Fibroblast of gingiva (primary cell): Measurements from ENCODE around the gene SPINK8.

Experiments used
- DNase-seq: peaks from one replicate; pipeline ENCODE4 v3.0.0-alpha.2; 2011; ENCODE audit warnings: low read depth

SPINK8 gene

GRCh38 chr3:48320996-48321395 is 12.5 kb downstream of the SPINK8 start:
- no peak for DNase-seq

GRCh38 chr3:48318713-48319468 is 14.6 kb downstream of the SPINK8 start:
- no peak for DNase-seq

DNA sequence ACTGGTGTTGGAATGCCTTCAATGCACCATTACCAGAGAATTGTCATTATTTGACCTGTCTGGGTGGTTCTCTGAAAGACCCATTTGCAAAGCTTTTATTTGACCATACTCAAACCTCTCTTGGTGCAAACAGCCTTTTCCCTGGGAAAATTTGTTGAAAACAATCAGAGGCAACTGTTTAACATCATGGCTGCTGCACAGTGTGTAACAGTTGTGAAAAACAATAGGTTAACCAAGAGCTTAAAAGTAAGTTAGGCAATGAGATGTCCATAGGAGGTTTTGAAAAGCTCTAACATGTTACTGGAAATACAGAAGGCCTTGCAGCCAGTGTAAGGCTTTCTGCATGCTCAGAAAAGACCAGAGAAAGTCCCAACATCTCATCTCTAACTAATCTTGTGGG is 18.9 kb downstream of the SPINK8 start:
- no peak for DNase-seq

DNA sequence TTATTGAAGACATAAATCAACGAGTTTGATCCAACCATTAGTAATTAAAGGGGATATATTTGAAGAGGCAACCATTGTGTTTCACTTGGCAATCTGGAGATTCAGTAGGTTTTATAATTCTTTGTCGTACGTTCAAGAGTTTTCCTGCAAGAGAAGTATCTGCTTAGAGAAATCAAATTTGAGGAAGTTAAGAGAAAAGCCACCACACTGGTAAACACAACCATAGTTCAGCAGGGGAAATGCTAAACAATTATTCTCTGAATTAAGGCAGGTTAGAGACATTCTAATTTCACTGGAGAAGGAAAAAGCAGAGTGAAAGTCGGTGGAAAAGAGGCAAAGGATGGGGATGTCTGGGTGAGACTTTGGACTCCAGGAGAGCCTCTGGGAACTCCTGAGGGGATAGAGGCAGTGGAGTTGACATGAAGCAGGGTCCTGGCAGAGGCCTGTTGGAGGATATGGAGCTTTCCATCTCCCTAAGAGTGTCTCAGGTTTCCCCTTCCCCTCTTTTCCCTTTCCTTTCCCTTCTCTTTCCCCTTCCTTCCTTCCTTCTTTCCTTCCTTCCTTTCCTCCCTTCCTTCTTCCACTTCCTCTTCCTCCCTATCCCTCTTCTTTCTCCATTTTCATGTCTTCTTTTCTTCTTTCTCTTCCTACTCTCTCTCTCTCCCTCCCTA is 26.5 kb downstream of the SPINK8 start:
- DNase-seq: no peak

GRCh38 chr3:48306290-48306689 is 27.2 kb downstream of the SPINK8 start:
- DNase-seq: no peak

DNA sequence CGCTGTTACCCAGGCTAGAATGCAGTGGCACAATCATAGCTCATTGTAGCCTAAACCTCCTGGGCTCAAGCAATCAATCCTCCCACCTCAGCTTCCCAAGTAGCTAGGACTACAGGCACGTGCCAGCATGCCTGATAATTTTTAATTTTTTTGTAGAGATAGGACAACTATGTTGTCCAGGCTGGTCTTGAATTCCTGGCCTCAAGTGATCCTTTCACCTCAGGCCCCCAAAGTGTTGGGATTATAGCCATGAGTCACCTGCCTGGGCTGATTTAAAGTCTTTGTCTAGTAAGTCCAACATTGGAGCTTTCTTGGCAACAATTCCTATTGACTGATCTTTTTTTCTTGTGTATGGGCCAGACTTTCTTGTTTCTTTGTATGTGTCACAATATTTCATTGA is 28.1 kb downstream of the SPINK8 start:
- DNase-seq: no peak

- DNase-seq: no peak
These were observed 30.4 kb downstream of the SPINK8 start for GRCh38 chr3:48303021-48303420.

DNA sequence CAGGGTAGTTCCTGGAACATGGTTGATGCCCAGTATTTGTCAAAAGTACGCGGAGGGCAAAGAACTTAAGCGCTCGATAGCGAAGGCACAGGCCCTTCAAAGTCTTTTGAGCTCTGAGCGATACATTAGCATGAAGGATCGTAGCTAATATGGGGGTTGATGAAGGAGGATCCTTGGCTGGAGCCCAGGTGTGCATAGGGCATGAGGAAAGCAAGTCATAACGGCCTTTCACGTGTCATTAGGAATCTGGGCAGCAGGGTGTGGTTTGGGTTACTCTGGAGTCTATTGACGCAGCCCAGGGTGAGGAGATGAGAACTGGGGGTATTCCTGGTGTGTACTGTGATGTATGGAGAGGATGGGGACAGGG is 31.7 kb downstream of the SPINK8 start:
- DNase-seq: peak; percentile 41

DNA sequence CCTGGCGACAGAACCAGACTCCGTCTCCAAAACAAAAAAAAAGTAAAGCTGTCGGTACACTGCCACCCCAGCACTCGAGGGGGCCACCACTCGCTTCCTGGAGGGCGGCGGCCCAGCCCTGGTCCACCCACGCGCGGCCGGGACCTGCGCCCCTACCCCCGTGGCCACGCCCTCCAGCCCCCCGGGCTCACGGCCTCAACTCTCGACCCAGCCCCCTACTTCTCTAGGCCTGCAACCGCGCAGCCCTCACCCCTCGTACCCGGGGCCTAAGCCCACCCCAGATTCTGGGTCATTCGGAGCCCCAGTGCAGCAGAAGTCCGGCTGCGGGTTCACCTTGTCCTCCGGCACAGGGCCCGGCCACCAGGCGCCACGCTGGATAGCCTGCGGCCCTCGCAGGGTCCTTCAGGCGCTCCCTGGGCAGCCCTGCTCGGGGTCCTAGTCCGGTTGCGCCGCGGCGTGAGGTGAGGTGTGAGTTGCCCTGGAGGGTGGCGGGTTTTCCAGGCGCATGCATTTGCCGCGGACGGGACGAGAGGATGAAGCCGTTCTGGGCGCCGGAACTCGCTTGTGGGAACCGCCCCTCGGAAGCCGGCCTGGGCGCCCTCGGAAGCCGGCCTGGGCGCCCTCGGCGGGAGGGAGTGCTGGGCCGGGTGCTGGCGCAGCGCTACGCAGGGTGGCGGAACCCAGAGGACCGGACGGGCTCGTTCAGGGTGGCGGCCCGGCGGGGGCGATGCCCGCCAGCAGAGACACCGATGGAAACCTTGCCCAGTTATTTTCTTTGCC is 32.3 kb downstream of the SPINK8 start, which contains the start of gene NME6:
TSS of gene NME6 (minus strand) at position 348 of the 780 bp plus-strand sequence.
- peak; percentile 90 for DNase-seq

DNA sequence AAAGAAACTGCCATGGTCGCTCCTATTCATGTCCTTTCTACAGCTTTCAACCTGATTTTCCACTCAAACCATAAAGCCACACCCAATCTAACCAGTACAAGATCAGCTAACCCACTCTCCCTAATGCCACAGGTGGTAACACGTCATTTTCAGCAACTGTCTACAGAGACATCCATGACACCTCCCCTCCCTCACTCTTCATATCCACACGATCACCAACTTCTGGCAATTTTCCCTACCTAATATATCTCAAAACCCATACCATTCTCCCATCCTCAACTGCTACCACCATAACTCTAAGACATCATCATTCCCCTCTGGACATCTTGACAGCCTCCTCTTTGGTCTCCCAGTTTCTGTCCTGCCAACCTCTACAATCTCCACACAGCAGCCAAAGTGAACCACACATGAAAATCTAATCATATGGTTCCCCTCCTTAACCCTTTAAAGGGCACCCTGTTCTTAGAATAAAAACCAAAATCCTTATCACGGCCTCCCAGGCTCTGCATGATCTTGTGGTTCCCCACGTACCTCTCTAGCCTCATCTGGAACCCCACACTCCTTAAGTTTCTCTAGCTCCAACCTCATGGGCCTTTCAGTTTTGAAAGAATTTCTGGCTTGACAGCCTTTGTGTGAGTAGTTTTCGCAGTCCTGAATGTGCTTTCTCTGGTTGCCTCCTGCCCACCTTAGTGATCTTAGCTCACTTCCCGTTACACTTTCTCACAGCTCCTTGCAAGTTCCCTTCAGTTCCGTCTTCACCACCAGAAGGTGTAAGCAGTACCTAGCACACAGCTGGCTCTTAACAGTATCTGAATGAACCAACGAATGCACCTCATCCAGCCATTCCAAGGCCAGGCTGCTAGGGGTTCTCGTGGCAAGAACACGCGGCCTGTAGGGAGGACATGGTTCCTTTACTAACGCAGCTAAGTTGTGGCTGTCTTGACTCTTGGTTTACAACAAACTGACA is 33.4 kb downstream of the SPINK8 start:
- DNase-seq: no peak

- DNase-seq: no peak
These were observed 36.2 kb downstream of the SPINK8 start for GRCh38 chr3:48297111-48297810.

- no peak for DNase-seq
These were observed 36.8 kb downstream of the SPINK8 start for GRCh38 chr3:48296699-48297098.

DNA sequence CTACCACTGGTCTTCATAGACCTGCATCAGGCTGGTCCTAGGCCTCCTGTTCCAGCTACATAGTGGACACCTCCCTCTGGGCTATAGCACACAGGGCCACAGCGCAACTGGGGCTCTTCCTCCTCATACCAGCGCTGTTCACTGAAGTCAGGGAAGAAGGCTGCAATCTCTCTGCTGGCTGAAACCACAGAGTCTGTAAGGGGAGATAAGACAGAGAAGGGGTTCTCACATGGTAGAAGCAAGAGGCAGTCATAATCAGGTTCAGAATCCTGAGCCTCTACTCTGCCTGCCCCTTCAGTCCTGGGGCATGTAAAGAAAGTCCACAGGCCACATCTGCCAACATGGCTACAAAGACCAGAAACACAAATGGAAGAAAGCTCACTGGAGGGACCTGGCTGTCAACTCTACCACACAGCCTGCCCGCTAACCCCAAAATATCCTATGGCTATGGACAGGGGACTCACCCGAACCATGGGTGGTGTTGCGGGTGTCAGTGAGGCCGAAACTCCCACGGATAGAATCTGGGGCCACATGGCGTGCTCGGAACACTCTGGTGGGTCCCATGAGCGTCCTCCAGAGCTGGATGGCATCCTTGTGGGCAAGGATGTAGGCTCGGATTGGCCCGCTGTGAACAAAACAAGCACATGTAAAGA is 38.7 kb downstream of the SPINK8 start:
- DNase-seq: no peak

DNA sequence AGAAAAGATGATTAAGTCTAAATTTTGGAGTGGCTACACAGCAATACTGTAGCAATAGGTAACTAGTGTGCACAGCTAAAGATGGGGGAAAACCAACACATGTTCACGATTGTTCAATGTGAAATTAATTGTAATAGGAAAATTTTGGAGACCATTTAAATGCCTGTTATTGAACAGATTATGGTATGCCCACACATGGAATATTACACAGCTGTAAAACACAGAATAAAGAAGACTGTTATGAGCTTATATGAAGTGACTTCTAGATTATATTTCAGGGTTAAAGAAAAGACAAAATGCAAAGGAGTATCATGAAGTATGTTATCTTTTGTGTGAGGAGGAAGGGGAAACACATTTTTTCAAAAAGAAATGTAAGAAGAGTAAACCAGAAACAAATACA is 43.8 kb downstream of the SPINK8 start:
- DNase-seq: no peak

DNA sequence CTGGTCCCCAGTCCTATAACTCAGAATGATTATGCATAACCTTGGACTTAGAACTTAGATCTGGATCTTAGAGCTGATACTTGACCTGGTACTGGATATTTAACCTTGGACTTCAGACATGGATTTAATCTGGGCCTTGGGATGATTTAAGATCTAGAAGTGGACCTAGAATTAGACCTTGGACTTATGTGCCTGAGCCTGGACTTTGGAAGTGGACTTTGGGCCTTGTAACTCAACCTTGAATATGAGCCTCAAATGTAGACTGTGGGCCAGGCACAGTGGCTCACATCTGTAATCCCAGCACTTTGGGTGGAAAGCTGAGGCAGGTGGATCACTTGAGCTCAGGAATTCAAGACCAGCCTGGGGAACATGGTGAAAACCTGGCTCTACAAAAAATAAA is 46.4 kb downstream of the SPINK8 start:
- no peak for DNase-seq

GRCh38 chr3:48286308-48286707 is 47.2 kb downstream of the SPINK8 start:
- no peak for DNase-seq

DNA sequence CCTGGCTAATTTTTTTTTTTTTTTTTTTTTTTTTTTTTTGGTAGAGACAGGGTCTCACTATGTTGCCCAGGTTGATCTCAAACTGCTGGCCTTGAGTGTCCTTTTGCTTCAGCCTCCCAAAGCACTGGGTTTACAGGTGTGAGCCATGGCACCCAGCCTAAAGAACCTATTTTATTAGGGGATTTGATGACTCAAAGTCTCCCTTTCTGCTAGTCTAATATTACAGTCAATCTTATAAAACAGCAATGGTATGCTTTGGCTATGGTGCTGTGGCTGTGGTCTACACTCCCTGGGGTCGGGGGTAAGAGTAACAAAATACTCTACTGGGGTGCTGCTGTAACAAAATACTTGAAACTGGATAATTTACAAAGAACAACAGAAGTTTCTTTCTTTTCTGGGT is 47.8 kb downstream of the SPINK8 start:
- DNase-seq: no peak

GRCh38 chr3:48285132-48285531 is 48.3 kb downstream of the SPINK8 start:
- no peak for DNase-seq

DNA sequence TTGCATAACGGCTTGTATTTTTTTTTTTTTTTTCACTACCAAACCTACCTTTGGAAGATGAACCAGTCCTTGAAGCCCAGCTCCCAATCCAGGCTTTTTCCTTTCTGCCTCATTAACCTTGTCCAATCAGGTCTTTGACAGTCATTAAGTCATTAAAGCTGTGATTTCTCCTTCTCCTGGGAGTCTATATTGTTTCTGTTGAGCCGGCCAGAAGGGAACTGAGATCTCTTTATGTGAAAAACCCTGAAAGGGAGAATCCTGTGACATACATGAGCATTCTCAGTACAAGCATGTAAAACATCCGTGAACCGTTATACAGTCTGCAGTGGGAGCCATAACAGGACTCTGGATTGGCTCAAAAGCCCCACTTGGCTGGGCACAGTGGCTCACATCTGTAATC is 52.6 kb downstream of the SPINK8 start:
- DNase-seq: no peak

- DNase-seq: no peak
These were observed 54.4 kb downstream of the SPINK8 start for GRCh38 chr3:48278884-48279559.
